Stimulated activated CD8-positive, alpha-beta memory T cell treated with anti-CD3 and anti-CD28 coated beads, Interleukin-7, amount 100 ng/mL, for 4 hours (primary cell): ENCODE measurements around the gene USP40.

Source experiments
- DNase-seq, 2 donors: peaks; one replicate each; pipeline ENCODE4 v3.0.0-alpha.2; 2020; ENCODE audit warnings: low read depth in 2 of 2

The USP40 gene

GRCh38 chr2:233476063-233476410 lies 90.5 kb downstream of the USP40 start:
- no peak for DNase-seq

- no peak for DNase-seq
Measured at GRCh38 chr2:233474308-233475160, 92.0 kb downstream of the USP40 start.

- no peak for DNase-seq
Measured at GRCh38 chr2:233473878-233474277, 92.7 kb downstream of the USP40 start.

- DNase-seq = no peak
Measured at GRCh38 chr2:233473386-233473791, 93.2 kb downstream of the USP40 start.

- no peak for DNase-seq
Measured at GRCh38 chr2:233471291-233472035, 95.1 kb downstream of the USP40 start.

GRCh38 chr2:233470839-233471238 lies 95.7 kb downstream of the USP40 start:
- no peak for DNase-seq

- no peak for DNase-seq
Measured at GRCh38 chr2:233470011-233470687, 96.4 kb downstream of the USP40 start.

GRCh38 chr2:233469261-233470010 lies 97.1 kb downstream of the USP40 start:
- DNase-seq = no peak

GRCh38 chr2:233468741-233469110 lies 97.9 kb downstream of the USP40 start:
- DNase-seq = no peak

- no peak for DNase-seq
Measured at GRCh38 chr2:233468047-233468740, 98.4 kb downstream of the USP40 start.

GRCh38 chr2:233466991-233467603 lies 99.5 kb downstream of the USP40 start:
- DNase-seq = no peak

- no peak for DNase-seq
Measured at GRCh38 chr2:233464531-233465240, 101.9 kb downstream of the USP40 start.

GRCh38 chr2:233464056-233464455 lies 102.5 kb downstream of the USP40 start:
- no peak for DNase-seq

GRCh38 chr2:233463586-233463985 lies 103.0 kb downstream of the USP40 start:
- DNase-seq = no peak

- DNase-seq = no peak
Measured at GRCh38 chr2:233462826-233463470, 103.6 kb downstream of the USP40 start.

- no peak for DNase-seq
Measured at GRCh38 chr2:233462202-233462785, 104.3 kb downstream of the USP40 start.

GRCh38 chr2:233461481-233461891 lies 105.1 kb downstream of the USP40 start:
- no peak for DNase-seq

GRCh38 chr2:233460726-233461441 lies 105.7 kb downstream of the USP40 start:
- DNase-seq = no peak

- no peak for DNase-seq
Measured at GRCh38 chr2:233459426-233459825, 107.2 kb downstream of the USP40 start.
